Mucosa of descending colon (tissue), 3 donors: ENCODE results near the gene PLAC1. TPM values are rescaled to one million over a fixed set of nuclear protein-coding genes. Genes with fewer than 3 reads are reported as not detected.

Experiments used
- ATAC-seq: fragments of 200-7000 bp; cut with Tn5 transposase; one replicate; pipeline ENCODE4 v1.9.1; 2020; ENCODE audit warnings: mild to moderate bottlenecking, moderate library complexity
- DNase-seq, 3 donors: peaks; one replicate each; pipeline ENCODE4 v3.0.0-alpha.2; 2020
- H3K36me3 ChIP-seq: fragments of 200-600 bp; one replicate; pipeline ENCODE4 v1.8.0; 2021; ENCODE audit warnings: low read depth, mild to moderate bottlenecking
- H3K4me1 ChIP-seq: fragments of 200-600 bp; one replicate; pipeline ENCODE4 v1.8.0; 2021; ENCODE audit warnings: low read depth, mild to moderate bottlenecking
- H3K4me3 ChIP-seq: fragments of 200-600 bp; one replicate; pipeline ENCODE4 v1.8.0; 2021; ENCODE audit warnings: mild to moderate bottlenecking
- H3K9me3 ChIP-seq: fragments of 200-600 bp; one replicate; pipeline ENCODE4 v1.8.0; 2021; ENCODE audit warnings: mild to moderate bottlenecking
- intact Hi-C, 2 donors: fragments of 100-400 bp; cut with DNase I in 1 of 2; cut with micrococcal nuclease in 1 of 2; formaldehyde crosslinking; loops; one replicate each; pipeline versions ENCODE4 v1.11.0 to v1.11.1; 2022; cut with DNase I, micrococcal nuclease
- total RNA-seq, 3 donors: library from RNA; stranded (reverse); fragmentation: NEBNext Ultra II Directional in 2 of 3; extraction: Animal tissue kit (Norgen Biotek cat#: 25700) in 2 of 3; gene quantifications; one replicate each; pipeline versions ENCODE4 v1.2.1 to v1.2.4, GENCODE V29; 2021 to 2023
- TF ChIP-seq, protein P1 (sequence below): fragments of 200-600 bp; IDR thresholded peaks from one replicate; pipeline ENCODE4 v1.8.0; 2022; ENCODE audit warnings: antibody characterized with exemption, mild to moderate bottlenecking
- donor health status: DM: no; HTN: no; CAD: no; lungs with moderate emphysema.
- donor health status: DM: no; HTN: no; CAD: no.
- donor health status: DM: no; HTN: yes; CAD: no.

The PLAC1 gene
- total RNA-seq, 3 donors from 2014 or later = not detected

DNA sequence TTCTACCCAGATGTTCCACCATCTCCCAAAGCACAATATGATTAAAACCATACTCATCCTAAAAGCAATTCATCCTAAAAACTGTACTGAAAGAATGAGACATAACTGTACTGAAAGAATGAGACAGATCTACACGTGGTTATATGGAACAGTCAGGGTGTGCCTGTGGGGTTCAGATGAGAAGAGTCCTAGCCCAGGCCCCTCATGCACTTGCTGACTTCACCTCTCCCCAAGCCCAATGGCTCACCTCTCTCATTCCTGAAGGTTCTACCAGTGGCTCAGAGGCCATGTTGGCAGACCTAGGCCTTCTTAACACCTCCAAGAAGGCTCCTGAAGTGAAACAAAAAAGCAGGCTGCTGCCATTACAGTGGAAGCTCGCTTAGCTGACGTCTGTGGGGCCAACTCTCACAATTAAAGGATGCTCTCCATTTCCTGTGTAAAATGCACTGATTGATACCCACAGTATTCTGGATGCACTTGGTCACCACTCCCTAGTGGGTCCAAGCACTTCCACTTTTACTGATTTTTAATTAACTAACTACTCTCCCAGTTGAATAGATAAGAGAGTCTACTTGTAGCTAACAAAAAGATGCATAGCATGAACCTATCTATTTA, 3.8 kb downstream of the PLAC1 start:
- H3K9me3 ChIP-seq = no peaks in the 10 kb centered on the region
- no peak overlapping the region for H3K4me3 ChIP-seq
- TF ChIP-seq, protein P1, sequence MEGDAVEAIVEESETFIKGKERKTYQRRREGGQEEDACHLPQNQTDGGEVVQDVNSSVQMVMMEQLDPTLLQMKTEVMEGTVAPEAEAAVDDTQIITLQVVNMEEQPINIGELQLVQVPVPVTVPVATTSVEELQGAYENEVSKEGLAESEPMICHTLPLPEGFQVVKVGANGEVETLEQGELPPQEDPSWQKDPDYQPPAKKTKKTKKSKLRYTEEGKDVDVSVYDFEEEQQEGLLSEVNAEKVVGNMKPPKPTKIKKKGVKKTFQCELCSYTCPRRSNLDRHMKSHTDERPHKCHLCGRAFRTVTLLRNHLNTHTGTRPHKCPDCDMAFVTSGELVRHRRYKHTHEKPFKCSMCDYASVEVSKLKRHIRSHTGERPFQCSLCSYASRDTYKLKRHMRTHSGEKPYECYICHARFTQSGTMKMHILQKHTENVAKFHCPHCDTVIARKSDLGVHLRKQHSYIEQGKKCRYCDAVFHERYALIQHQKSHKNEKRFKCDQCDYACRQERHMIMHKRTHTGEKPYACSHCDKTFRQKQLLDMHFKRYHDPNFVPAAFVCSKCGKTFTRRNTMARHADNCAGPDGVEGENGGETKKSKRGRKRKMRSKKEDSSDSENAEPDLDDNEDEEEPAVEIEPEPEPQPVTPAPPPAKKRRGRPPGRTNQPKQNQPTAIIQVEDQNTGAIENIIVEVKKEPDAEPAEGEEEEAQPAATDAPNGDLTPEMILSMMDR = no peak
- no peak for ATAC-seq
- no peak for DNase-seq
- no peaks in the 10 kb centered on the region for H3K36me3 ChIP-seq
- H3K4me1 ChIP-seq = no peaks in the 10 kb centered on the region
- intact Hi-C loops = no loop called here

DNA sequence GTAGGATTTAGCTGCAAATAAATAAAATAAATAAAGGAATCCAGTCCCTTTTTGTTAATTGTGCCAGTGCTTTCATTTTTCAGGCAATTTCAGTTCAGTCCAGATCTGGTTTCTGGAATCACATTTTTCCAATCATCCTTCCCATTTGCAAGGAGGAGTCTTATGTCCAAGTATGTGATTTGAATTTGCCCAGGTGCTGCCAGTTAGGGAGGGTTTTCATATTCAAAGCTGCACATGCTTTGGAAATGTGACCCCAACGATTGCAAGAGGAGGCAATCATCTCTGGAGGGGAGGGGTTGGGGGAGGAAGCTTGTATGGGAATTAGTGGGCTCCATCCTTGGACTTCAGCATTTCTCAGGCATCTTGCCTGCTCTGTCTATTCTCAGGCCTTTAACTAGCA, 4.4 kb downstream of the PLAC1 start:
- ATAC-seq (no peak), DNase-seq (no peak)
- H3K4me3 ChIP-seq = no peak overlapping the region
- H3K9me3 ChIP-seq = no peaks in the 10 kb centered on the region
- H3K36me3 ChIP-seq = no peaks in the 10 kb centered on the region
- intact Hi-C loops = no loop called here
- TF ChIP-seq, protein P1 = no peak
- no peaks in the 10 kb centered on the region for H3K4me1 ChIP-seq

DNA sequence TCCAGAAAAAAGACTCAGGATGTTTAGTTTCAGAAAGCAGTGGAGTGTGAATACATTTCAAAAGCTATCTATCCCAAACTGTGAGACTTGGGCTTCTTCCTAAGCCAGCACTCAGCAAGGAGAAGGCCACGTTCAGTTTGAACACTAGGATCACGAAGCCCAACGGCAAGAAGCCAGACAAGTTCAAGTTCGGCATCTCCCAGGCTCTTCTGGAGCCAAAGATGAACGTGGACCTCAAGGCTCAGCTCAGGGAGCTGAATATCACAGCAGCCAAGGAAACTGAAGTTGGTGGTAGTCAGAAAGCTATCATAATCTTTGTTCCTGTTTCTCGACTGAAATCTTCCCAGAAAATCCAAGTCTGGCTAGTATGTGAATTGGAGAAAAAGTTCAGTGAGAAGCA, 7.6 kb downstream of the PLAC1 start:
- no peak overlapping the region for H3K4me3 ChIP-seq
- ATAC-seq (no peak), DNase-seq (no peak)

DNA sequence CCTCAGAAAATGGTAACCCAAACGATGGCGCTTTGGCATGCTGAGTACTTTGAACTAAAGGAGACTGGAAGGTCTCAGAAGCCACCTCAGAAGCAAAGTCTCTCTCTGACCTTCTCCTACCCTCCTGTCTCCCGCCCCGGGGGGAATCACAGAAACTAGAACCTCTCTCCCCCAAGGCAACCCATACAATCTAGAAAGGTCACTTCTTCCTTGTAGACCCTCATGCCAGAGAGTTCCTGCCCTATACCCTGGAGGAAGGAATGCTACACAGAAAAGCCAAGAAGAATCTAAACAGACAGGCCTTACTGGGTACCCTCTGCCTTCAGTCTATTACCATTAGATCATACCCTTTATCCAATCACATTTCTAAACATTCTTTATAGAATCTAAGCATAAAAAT, 8.5 kb downstream of the PLAC1 start:
- Histone ChIP-seq H3K4me1 (no peaks in the 10 kb centered on the region), H3K36me3 (no peaks in the 10 kb centered on the region), H3K9me3 (no peaks in the 10 kb centered on the region), H3K4me3 (no peak overlapping the region)
- TF ChIP-seq, protein P1 = no peak
- ATAC-seq (no peak), DNase-seq (no peak)
- intact Hi-C loops = no loop called here

More for the DNA sequence above, 7.6 kb downstream of the PLAC1 start:
- H3K9me3 ChIP-seq = no peaks in the 10 kb centered on the region
- H3K36me3 ChIP-seq = no peaks in the 10 kb centered on the region
- intact Hi-C loops = no loop called here
- H3K4me1 ChIP-seq = no peaks in the 10 kb centered on the region
- TF ChIP-seq, protein P1 = no peak

DNA sequence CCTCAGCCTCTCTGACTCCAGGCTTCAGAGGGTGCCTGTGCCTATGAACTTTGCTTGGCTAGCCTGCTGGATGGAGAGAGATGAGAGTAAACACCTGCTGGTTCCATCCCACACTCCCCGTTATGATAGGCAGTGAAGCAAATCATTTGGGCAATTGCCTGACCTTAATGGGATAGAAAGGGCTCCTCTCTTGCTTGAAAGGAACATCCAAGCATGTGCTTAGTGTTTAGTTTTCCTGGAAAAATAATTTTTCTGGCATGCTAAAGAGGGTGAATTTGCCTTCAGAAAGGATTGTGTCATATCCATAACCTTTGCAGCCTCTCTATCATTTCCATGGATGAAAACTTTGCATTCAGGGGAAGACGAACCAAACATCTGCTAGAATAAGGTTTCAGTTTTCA, 10.8 kb downstream of the PLAC1 start:
- H3K4me3 ChIP-seq = no peak overlapping the region
- TF ChIP-seq, protein P1 = no peak
- H3K4me1 ChIP-seq = no peaks in the 10 kb centered on the region
- H3K9me3 ChIP-seq = no peaks in the 10 kb centered on the region
- H3K36me3 ChIP-seq = no peaks in the 10 kb centered on the region
- intact Hi-C loops = no loop called here
- no peak for ATAC-seq
- no peak for DNase-seq

DNA sequence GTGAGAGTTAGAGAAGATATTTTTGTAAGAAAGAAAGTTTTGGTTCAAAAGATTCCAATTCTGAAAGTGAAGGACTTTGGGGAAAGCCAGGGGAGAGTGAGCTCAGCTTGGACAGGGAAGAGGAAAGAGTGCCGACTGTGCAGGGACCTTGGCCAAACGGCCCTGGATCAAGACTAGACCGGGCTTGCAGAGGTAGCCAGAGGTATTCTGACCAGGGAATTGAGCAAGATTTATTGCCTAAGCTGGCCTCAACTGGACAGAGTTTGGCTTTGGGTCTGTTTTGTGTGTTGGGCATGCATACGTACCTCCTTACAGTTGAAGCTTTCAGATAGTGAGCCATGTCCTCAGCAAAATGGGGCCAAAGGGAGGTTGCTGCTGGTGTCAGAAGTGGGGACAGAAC, 11.6 kb downstream of the PLAC1 start:
- Histone ChIP-seq H3K4me1 (no peaks in the 10 kb centered on the region), H3K36me3 (no peaks in the 10 kb centered on the region), H3K9me3 (no peaks in the 10 kb centered on the region), H3K4me3 (no peak overlapping the region)
- ATAC-seq = no peak
- DNase-seq = no peak
- TF ChIP-seq, protein P1 = no peak
- intact Hi-C loops = no loop called here
